Neural cell (in vitro differentiated cells): Measurements from ENCODE around the gene RAB11FIP4.

Source experiments
- CTCF ChIP-seq: fragments of 450-650 bp; IDR thresholded peaks from 2 replicates; pipeline ENCODE4 v1.5.1; 2014; ENCODE audit warnings: antibody characterized with exemption, mild to moderate bottlenecking, moderate library complexity; ENCODE audit not compliant: poor library complexity, severe bottlenecking
- EP300 ChIP-seq: fragments of 450-650 bp; conservative IDR thresholded peaks from 2 replicates; pipeline ENCODE4 v1.6.1; 2014; ENCODE audit warnings: antibody characterized with exemption, mild to moderate bottlenecking, moderate library complexity; ENCODE audit not compliant: poor library complexity, severe bottlenecking

DNA sequence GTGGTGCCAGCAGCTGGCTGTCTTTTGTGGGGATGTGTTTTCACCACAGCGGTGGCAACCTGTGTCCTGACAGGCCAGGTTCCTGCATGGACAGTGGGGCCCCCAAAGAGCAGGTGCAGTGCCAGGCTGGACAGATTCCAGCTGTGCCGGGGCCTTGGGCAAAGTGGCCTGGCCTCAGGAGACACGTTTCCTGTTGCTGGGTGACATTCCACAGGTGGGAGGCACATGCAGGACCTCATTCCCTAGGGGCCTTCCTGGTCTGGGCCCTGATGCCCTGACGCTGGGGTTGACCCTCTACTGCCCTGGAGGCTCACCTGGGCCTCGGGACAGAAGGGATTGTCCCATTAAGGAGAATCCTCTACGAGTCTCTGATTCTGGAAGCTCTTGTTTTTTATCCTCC is 182.4 kb downstream of the RAB11FIP4 start:
- TF ChIP-seq CTCF (no peak), EP300 (no peak)
